ENCODE results near the gene RITA1. TPM values are rescaled to one million over a fixed set of nuclear protein-coding genes. Genes with fewer than 3 reads are reported as not detected.
A peak's percentile ranks its signal among the peaks of the same experiment; 100 is the strongest.

Gene RITA1
- total RNA-seq, 1 donor from 2014 or later, result 11.7 TPM

- TF ChIP-seq CTCF (IDR thresholded peaks at IDR 0.05; ENCODE audit: unreplicated experiment), result no peak
- Mint-ChIP-seq H3K4me1 (ENCODE audit: unreplicated experiment) (peaks cover 18% of the 10 kb centered on the region), H3K9me3 (ENCODE audit: unreplicated experiment) (no peaks in the 10 kb centered on the region), H3K4me3 (ENCODE audit: unreplicated experiment) (peak overlapping the region; percentile 93), H3K27me3 (ENCODE audit: unreplicated experiment) (no peaks in the 10 kb centered on the region), H3K36me3 (ENCODE audit: low read depth, unreplicated experiment) (no peaks in the 10 kb centered on the region), H3K27ac (ENCODE audit: unreplicated experiment) (peak overlapping the region; percentile 80)
- DNase-seq (ENCODE audit: low spot score), result peak; percentile 13
Observed at GRCh38 chr12:113220593-113221180, 35.2 kb downstream of the RITA1 start.

- no peak for TF ChIP-seq CTCF (IDR thresholded peaks at IDR 0.05; ENCODE audit: unreplicated experiment)
- Mint-ChIP-seq H3K4me1 (ENCODE audit: unreplicated experiment) (peaks cover 18% of the 10 kb centered on the region), H3K27ac (ENCODE audit: unreplicated experiment) (peak within 1 kb of the TSS; percentile 80), H3K9me3 (ENCODE audit: unreplicated experiment) (no peaks in the 10 kb centered on the region), H3K27me3 (ENCODE audit: unreplicated experiment) (no peaks in the 10 kb centered on the region), H3K4me3 (ENCODE audit: unreplicated experiment) (peak within 1 kb of the TSS; percentile 93), H3K36me3 (ENCODE audit: low read depth, unreplicated experiment) (no peaks in the 10 kb centered on the region)
- peak; percentile 97 for DNase-seq (ENCODE audit: low spot score)
Observed at GRCh38 chr12:113221181-113221996, 35.9 kb downstream of the RITA1 start, which contains the start of gene TPCN1. TPCN1 (plus strand) TSS chr12:113221464; CDS start chr12:113226853, 5,389 bp downstream.

- Mint-ChIP-seq H3K9me3 (ENCODE audit: unreplicated experiment) (no peaks in the 10 kb centered on the region), H3K4me3 (ENCODE audit: unreplicated experiment) (peak overlapping the region; percentile 93), H3K36me3 (ENCODE audit: low read depth, unreplicated experiment) (no peaks in the 10 kb centered on the region), H3K4me1 (ENCODE audit: unreplicated experiment) (peaks cover 18% of the 10 kb centered on the region), H3K27me3 (ENCODE audit: unreplicated experiment) (peaks cover 1% of the 10 kb centered on the region), H3K27ac (ENCODE audit: unreplicated experiment) (peak overlapping the region; percentile 61)
- DNase-seq (ENCODE audit: low spot score), result no peak
- TF ChIP-seq CTCF (IDR thresholded peaks at IDR 0.05; ENCODE audit: unreplicated experiment), result no peak
Observed at GRCh38 chr12:113221997-113222729, 36.6 kb downstream of the RITA1 start.

- Mint-ChIP-seq H3K36me3 (ENCODE audit: low read depth, unreplicated experiment) (no peaks in the 10 kb centered on the region), H3K4me1 (ENCODE audit: unreplicated experiment) (peaks cover 18% of the 10 kb centered on the region), H3K27ac (ENCODE audit: unreplicated experiment) (peak overlapping the region; percentile 76), H3K9me3 (ENCODE audit: unreplicated experiment) (no peaks in the 10 kb centered on the region), H3K27me3 (ENCODE audit: unreplicated experiment) (peaks cover 1% of the 10 kb centered on the region), H3K4me3 (ENCODE audit: unreplicated experiment) (no peak overlapping the region)
- no peak for DNase-seq (ENCODE audit: low spot score)
- TF ChIP-seq CTCF (IDR thresholded peaks at IDR 0.05; ENCODE audit: unreplicated experiment), result no peak
Observed at GRCh38 chr12:113222730-113223531, 37.4 kb downstream of the RITA1 start.

All from endothelial cell (in vitro differentiated cells).